ENCODE data around the gene NTHL1.

NTHL1 gene

DNA sequence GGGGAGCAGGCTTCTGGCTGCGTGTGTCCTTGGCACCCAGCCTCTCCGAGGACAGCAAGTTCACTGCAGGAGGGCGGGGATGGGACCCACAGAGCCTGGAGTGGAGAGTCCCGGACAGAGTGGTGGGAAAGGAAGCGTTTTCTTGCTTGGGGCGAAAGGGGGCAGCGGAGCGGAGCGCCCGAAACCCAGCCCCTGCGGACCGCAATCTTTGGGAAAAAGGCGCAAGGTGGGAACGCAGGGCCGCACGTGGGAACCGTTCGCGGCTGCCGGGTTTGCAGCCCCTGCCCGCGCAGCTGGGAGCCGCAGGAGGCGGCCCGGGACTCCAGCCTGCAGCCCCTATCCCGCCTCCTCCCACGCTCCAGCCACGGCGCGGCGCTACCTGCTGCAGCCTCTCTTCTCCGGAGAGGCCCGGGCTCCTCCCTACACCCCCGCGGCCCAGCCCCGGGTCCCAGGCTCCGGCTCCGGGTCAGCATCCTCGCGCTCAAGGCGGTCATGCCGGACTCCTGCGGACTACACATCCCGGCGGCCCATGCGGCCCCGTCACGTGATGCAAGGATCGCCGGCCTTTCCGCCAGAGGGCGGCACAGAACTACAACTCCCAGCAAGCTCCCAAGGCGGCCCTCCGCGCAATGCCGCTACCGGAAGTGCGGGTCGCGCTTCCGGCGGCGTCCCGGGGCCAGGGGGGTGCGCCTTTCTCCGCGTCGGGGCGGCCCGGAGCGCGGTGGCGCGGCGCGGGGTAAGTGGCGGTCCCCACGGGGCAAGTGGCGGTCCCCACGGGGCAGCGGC, at the start of gene NTHL1, which contains the start of gene TSC2:
Gene NTHL1, minus strand, starts transcription at position 505 of the 786 bp plus-strand sequence. Its CDS starts 11 bp downstream, at position 494.
Gene TSC2, plus strand, starts transcription at position 656 of the 786 bp plus-strand sequence. CDS start 631 bp downstream, outside the sequence.
- peak; percentile 79 to 90 (median 85) for DNase-seq

DNA sequence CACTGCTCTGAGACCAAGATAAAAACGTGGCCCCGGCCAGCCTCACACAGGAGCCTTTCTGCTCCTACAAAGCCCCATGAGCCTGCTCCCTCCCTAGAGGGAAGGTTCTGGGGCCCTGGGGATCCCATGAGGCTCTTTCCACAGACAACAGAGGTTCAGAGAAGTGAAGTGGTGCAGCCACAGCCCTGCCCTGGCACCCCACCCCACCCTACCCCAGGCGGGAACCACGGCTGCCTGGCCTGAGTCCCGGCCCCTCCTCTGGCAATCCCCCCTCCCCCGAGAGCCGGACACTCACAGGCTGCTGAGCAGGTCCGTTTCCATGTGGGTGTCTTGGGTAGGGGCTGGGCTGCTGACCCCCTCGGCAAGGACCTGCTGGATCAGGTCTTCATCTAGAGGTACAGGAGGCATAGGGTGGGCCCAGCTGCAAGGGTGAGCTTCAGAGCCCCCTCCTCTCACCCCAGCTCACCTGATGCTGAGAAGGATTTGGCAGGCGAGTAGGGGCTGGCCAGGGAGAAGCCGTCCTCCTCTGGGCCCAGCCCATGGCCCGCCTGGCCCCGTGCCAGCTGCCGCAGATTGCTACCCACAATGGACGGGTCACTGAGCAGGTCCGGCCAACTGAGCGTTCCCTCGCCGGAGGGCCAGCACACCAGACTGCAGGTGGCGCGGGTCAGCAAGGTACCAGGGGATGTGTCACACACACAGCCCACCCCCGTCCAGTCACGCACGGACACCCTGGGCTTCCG, 49.4 kb upstream of the NTHL1 start:
- no peak for DNase-seq

DNA sequence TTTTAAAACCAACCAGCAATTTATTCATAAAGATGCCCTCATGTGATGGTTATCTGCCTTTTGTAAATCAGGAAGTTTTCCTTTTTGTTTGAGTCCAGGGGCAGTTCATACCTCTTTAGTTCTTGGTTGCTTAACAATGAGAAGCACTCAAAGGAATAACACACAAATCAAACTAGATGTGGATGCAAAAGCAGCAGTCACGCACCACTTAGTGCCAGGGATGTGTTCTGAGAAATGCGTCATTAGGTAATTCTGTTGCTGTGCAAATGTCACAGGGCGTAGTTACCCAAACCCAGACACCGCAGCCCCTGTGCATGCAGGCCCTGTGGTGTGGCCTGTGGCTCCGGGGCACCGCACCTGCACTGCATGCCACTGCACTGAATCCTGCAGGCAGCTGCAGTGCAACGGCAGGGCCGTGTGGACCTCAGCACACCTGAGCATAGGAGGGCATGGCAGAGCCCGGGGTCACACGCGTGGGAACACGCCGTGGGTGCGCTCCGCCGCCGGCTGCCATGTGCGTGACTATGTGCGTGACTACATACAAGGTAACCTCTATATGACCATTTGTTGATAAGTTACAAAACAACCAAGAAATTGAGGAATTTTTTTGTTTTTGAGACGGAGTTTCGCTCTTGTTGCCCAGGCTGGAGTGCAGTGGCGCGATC, 48.4 kb upstream of the NTHL1 start:
- no peak for DNase-seq

DNA sequence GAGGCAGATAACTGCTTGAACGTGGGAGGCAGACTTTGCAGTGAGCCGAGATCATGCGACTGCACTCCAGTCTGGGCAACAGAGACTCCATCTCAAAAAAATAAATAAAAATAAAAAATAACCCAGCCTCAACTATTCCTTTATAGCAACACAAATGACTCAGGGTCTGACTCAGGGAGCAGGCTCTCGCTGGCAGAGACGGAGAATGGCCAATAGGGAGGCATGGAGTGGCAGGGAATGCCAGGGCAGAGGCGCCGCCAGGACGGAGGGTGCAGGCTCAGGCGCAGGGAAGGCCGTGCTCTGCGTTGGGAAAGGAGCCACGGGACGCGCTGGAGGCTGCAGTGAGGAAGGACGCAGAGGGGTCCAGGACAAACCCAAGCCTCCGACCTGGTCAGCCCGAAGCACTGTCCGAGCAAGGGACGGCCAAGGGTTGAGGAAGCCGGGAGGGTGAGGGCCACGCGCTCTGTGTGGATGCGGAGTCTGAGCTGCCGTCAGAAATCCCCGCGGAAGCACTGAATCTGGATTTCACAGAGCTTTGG, 47.8 kb upstream of the NTHL1 start:
- DNase-seq = no peak

DNA sequence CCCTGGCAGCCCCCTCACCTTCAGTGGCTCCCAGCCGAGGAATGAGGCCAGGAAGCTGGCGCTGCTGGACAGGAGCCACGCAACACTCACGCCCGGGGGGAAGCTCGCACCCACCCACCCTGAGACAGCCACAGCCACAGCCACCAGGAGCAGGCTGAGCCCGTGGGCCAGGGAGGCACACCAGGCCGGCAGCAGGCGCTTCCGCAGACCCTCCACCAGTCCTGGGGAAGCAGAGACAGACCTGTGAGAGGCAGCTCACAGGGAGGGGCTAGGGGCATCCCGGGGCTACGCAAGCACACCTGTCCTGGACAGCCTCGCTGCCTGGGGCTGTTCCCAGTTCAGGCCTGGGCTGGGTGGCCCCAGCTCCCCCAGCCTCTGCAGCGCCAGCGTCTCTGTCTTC, 46.2 kb upstream of the NTHL1 start:
- DNase-seq = no peak

DNA sequence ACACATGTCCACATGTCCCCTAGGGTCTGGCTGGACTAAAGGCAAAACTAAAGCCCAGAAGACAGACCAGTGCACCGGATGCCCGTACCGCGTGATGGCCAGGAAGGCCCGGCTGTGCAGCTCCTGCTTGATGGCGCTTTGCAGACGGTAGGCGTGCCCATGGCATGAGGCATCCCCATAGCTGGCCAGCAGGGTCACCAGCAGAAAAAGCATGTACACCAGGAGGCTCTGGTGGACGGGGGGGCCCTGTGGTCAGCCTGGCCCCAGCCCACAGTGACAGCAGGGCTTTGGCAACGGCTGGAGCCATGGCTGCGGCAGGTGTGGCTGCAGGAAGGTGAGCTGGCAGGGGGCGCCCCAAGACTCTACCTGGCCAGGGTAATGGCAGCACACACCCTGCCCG, 45.2 kb upstream of the NTHL1 start:
- DNase-seq = no peak

DNA sequence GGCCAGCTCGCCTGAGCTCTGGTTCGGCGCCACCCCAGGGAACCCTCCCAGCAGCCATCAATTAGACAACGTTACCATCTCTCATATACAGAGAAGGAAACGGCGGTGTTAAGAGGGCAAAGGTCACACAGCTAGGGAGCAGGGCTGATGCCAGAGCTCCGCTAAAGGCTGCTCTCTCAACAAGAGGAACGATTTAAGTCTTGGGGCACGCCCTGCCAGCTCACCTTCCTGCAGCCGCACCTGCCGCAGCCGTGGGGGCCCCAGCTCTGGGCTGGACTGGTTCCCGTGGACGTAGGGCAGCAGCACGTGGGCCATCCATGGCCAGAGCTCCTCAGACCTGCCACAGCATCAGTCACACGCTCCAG, 44.6 kb upstream of the NTHL1 start:
- no peak for DNase-seq

DNA sequence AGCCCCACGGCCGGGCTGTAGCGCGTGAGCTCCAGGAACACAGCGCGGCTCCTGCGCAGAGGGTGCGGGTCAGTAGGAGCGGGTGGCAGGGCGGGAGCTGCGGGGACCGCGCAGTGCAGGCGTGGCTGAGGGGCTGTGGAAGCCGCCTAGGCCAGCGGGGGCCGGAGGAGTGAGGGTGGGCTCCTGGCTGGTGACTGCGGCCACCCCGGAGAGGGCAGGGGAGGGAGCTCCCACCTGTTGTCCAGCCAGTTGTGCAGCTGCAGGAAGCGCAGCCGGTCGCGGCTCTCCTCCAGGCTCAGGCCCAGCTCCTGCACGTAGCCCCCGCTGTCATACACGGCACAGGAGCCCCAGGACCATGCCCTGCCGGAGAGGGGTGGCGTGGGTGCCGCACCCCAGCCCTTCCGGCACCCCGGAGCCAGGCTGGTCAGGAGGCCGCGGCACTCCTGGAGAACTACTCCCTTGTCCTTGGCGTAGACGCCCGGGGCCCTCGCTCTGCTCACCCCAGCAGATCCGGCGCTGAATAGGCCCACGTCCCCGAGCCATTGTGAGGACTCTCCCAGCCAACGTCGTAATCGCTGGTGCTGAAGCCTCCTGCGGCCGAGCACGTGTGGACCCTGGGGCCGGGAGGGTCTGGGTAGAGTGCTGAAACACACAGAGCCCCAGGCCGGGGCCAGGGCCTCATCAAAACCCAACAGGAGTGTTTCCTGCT, 44.1 kb upstream of the NTHL1 start:
- no peak for DNase-seq

DNA sequence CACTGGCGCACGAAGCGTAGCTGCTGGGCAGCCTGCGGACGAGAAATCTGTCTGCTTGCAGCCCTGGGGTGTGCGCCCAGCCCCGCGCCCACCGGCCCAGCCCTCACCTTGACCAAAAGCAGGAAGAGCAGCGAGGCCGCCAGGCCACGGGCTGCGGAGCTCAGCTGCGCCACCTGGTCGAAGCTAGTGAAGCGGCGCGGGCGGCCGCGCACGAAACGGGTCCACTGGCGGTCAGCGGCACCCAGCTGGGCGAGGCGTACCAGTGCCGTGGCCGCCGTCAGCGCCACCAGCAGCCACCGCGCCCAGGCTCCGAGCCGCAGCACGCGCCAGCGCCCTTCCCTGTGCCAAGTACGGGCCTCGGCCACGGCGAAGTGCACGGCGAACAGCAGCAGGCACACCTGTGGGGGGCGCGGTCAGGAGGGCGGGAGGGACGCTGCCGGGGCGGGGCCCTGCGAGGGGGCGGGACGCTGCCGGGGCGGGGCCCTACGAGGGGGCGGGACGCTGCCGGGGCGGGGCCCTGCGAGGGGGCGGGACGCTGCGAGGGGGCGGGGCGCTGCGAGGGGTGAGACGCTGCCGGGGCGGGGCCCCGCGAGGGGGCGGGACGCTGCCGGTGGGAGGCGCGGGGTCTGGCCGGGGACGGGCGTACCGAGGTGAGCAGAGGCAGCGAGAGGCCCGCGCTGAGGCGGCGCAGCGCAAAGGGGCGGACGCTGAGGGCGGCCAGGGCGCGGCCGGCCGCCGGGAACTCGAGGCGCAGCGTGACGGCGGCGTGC, 43.3 kb upstream of the NTHL1 start:
- peak in 1 of 6 experiments; percentile 21 for DNase-seq

DNA sequence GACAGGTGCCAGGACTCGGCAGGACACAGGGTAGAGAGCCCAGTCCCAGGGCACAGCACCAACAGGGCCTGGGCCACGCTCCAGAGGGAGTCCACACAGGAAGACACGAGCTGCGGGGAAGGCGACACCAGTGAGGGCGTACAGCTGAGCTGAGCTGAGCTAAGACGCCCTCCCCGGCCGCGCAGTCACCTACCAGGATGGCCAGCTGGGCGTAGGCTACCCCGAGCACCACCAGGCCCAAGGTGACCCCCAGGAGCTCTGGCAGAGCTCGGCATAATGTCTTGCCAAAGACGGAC, 42.8 kb upstream of the NTHL1 start:
- DNase-seq = no peak

DNA sequence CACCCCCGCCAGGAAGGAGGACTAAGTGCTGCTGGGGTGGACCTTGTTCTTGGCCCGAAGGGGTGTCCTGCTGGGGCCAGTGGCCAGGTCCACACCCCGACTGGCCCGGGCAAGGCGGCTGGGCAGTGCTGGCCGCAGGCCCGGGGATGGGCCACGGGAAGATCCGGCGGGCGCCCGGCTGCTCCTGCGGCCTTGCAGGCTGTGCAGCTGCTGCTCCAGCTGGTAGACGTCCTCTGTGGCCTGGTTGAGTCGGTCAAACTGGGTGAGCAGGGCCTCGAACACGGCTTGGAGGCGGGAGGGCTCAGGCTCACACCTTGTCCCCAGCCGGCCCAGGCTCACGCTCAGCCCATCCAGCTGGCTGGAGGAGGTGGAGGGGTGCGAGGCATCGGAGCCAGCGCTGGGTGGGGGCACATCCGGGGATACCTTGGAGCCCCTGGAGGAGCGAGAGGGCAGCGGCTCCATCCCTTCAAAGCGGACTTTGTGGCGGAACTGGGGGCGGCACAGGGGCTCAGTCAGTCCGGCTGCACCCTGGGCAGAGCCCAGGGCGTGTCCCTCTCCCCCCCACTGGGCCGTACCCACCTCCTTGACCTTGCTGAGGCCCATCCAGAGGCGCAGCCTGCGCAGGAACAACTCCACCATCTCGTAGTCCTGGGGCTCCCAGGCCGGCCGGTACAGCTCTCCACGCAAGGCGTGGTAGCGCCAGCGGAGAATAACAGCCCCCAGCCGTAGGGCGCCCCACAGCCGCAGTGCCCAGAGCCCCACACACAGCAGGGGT, 42.3 kb upstream of the NTHL1 start:
- no peak for DNase-seq

DNA sequence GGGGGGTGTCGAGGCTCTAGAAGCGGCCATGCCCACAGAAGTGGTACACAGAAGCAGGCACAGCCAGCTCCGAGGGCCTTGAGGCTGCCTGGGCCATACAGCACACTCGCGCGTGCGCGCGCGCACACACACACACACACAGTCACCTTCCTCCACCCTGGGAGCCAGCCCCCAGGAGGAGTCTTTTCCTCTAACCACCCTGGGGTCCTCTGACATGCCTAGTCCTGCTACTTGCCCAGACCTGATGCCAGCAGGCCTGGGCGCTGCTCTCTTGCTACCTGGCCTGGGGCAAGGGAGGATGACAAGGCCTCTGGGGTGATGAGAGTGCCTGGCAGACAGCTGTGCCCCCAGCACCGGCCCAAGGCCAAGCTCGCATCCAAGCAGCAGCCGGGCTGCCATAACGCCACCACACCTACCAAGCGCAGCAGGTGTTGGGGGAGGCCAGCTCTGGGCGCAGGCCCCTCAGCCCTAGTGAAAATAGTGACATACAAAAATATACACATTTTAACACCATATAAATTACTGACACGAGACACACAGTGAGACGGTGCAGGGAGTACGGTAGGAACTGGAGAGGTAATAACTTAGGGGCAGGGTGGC, 41.2 kb upstream of the NTHL1 start:
- DNase-seq = no peak

DNA sequence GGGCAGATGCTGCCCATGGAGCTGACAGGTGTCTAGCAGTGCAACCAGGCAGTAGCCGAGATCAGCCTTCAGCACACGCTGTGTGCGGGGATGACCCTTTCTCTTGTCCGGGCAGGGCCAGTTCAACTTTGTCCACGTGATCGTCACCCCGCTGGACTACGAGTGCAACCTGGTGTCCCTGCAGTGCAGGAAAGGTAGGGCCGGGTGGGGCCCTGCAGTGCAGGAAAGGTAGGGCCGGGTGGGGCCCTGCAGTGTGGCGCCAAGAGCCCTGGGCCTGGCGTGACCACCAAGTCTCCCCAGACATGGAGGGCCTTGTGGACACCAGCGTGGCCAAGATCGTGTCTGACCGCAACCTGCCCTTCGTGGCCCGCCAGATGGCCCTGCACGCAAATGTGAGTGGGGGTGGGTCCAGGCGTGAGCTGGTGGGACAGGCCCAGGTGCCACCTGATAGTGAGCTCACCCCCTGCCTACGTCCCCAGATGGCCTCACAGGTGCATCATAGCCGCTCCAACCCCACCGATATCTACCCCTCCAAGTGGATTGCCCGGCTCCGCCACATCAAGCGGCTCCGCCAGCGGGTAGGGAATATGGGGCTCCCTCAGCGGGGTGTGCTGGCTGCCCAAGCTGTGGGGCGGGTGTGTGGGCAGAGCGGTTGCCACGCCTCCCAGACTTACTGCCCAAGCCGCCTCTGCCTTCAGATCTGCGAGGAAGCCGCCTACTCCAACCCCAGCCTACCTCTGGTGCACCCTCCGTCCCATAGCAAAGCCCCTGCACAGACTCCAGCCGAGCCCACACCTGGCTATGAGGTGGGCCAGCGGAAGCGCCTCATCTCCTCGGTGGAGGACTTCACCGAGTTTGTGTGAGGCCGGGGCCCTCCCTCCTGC, 40.4 kb upstream of the NTHL1 start:
- no peak for DNase-seq

DNA sequence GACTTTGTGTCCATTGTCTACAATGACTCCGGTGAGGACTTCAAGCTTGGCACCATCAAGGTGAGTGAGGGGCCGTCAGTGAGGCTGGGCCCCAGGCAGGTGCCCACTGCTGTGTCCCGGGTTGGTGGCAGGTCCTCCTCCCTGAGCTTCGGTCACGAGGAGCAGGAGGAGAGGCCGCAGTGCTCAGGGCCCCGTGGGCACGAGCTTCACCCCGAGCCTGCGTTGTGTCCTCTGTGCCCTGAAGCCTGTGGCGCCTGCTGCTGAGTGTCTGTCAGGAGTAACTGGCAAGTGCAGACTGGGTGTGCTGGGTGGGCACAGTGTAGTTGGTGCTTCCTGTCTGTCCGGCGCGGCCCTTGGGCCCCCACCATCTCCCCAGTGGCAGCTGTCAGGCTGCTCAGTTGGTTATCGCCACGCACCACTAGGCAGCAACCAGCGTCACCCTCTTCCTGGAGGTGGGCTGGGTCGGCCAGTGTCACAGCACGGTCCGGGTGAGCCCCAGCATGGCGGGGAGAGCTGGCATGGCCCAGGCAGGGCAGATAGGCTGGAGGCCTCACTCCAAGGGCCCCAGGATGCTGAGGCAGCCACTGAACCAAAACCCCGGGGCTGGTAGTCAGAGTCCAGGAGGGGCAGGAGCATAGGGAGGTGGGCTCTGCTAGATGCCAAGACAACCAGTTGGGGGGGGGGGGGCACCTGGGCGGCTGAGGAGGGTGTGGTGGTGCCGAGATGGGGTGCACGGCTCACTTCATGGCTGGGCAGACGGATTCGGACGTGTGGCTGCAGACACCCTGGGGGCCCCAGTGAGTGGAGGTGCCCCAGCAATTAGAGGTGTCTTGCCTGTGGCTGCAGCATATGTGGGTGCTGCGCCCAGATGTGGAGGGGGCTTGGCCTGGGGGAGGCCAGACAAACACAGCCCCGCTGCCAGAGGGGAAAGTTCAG, 39.4 kb upstream of the NTHL1 start:
- no peak for DNase-seq

DNA sequence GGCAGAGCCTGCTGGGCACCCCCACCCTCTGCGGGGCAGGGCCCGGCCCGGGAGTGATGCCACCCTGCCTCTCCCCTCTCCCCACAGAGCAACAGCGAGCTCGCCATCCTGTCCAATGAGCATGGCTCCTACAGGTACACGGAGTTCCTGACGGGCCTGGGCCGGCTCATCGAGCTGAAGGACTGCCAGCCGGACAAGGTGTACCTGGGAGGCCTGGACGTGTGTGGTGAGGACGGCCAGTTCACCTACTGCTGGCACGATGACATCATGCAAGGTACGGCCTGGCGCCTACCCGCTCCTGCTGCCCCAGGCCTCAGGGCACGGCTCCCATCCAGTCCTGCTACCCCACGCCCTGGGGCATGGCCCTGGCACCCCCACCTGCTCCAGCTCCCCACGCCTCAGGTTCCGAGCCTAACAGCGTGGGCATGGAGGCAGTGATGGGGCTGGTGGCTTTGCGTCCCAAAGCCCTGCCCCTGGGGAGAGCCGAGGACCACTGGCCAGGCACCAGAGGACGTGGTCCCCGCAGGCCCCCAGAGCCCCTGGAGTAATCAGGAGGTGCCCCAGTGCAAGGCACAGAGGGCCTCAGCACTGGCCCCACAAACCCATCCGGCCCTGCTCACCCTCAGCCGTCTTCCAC, 38.6 kb upstream of the NTHL1 start:
- no peak for DNase-seq

DNA sequence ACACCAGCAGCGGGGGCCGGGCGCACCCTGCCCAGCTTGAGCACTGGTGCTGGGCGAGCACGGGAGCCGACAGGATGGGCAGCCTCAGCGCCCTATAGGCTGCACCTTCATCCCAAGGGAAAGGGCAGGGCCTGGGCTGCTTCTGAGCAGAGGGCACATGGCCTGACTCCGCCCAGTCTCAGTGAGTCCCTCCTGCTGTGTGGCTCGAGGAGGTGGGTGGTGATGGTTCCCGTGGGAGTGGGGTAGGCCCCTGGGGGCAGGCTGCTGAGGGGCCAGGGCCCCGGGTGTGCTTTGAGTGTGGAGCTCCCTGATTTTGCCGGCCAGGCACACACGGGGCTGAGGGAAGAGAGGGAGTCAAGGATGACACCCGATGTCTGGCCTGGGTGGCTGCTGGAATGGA, 38.0 kb upstream of the NTHL1 start:
- DNase-seq = no peak

DNA sequence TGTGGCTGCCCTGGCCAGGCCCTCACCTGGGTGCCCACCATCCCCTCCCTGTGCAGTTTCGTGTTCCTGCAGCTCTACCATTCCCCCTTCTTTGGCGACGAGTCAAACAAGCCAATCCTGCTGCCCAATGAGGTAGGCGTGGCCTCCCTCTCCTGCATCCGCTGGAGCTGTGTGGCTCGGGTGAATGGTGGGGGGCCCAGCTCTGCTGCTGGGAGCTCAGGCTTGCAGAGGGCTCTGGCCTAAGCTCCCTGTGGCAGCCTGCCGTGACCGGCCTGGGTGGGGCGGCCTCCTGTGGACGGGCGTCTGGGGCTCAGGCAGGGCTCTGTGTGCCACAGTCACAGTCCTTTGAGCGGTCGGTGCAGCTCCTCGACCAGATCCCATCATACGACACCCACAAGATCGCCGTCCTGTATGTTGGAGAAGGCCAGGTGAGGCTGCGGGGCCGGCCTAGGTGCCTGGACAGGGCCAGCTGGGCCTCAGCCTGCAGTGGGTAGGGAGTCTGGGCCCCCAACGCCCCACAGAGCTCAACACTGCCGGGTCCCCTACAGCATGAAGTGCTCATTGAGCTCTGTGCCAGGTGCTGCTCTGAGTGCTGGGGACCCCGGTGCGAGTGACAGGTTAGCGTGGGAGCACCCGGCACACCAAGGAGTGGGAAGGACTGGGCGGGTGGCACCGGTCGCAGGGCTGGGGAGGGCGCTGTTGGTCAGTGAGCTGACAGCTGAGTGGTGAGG, 37.4 kb upstream of the NTHL1 start:
- no peak for DNase-seq
